ENCODE measurements around the gene ADAM23. TPM values are rescaled to one million over a fixed set of nuclear protein-coding genes. Genes with fewer than 3 reads are reported as not detected.
"Not testable (repeated sequence)": the region's sequence is repeated elsewhere in the genome, so short reads cannot be mapped to it uniquely, and the experiment has no call there.

The ADAM23 gene, protein sequence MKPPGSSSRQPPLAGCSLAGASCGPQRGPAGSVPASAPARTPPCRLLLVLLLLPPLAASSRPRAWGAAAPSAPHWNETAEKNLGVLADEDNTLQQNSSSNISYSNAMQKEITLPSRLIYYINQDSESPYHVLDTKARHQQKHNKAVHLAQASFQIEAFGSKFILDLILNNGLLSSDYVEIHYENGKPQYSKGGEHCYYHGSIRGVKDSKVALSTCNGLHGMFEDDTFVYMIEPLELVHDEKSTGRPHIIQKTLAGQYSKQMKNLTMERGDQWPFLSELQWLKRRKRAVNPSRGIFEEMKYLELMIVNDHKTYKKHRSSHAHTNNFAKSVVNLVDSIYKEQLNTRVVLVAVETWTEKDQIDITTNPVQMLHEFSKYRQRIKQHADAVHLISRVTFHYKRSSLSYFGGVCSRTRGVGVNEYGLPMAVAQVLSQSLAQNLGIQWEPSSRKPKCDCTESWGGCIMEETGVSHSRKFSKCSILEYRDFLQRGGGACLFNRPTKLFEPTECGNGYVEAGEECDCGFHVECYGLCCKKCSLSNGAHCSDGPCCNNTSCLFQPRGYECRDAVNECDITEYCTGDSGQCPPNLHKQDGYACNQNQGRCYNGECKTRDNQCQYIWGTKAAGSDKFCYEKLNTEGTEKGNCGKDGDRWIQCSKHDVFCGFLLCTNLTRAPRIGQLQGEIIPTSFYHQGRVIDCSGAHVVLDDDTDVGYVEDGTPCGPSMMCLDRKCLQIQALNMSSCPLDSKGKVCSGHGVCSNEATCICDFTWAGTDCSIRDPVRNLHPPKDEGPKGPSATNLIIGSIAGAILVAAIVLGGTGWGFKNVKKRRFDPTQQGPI
- under 1 TPM; 0.55 to 0.98 TPM for total RNA-seq
- not detected for polyA plus RNA-seq

- peak within 1 kb of the TSS in 1 of 8 donors; percentile 35 for H3K27ac Mint-ChIP-seq
- H3K4me1 Mint-ChIP-seq: peaks cover 10 to 19% (median 14%) of the 10 kb centered on the region in 3 donors
- H3K27ac ChIP-seq (ENCODE audit: low read depth, low read length): no peak within 1 kb of the TSS
- no peaks in the 10 kb centered on the region for H3K36me3 ChIP-seq (ENCODE audit: insufficient read depth, low read length)
- H3K27me3 Mint-ChIP-seq: peaks cover 46 to 86% of the 10 kb centered on the region in 2 donors
- peak in 2 of 5 donors; percentile 4 to 53 for DNase-seq
- H3K4me3 Mint-ChIP-seq: peak within 1 kb of the TSS; percentile 19 to 84 (median 74)
- no peak within 1 kb of the TSS for H3K4me3 ChIP-seq (ENCODE audit: low read length)
- no peaks in the 10 kb centered on the region for H3K9me3 ChIP-seq (ENCODE audit: low read length)
- ChIA-PET CTCF (no interaction called here), POLR2A (no interaction called here)
- H3K4me1 ChIP-seq (ENCODE audit: insufficient read depth, low read length): peaks cover 10% of the 10 kb centered on the region
- H3K36me3 Mint-ChIP-seq: no peaks in the 10 kb centered on the region
- H3K27me3 ChIP-seq (ENCODE audit: insufficient read depth, low read length, poor library complexity, severe bottlenecking): peaks cover 14% of the 10 kb centered on the region
- H3K9me3 Mint-ChIP-seq: peaks cover 0 to 2% (median 0%) of the 10 kb centered on the region in 5 donors
Measured at GRCh38 chr2:206442833-206443734, at the start of gene ADAM23. TSS of gene ADAM23 (plus strand) at chr2:206443532. CDS start at chr2:206443867, 335 bp downstream.

- H3K4me1 ChIP-seq (ENCODE audit: insufficient read depth, low read length): no peaks in the 10 kb centered on the region
- peaks cover 0 to 4% of the 10 kb centered on the region in 2 donors for H3K27me3 Mint-ChIP-seq
- no peaks in the 10 kb centered on the region for H3K36me3 ChIP-seq (ENCODE audit: insufficient read depth, low read length)
- no peaks in the 10 kb centered on the region for H3K4me1 Mint-ChIP-seq
- no peak overlapping the region for H3K27ac ChIP-seq (ENCODE audit: low read depth, low read length)
- H3K4me3 ChIP-seq (ENCODE audit: low read length): no peak overlapping the region
- DNase-seq: no peak
- ChIA-PET POLR2A (no interaction called here), CTCF (no interaction called here)
- no peaks in the 10 kb centered on the region for H3K27me3 ChIP-seq (ENCODE audit: insufficient read depth, low read length, poor library complexity, severe bottlenecking)
- H3K9me3 ChIP-seq (ENCODE audit: low read length): no peaks in the 10 kb centered on the region
- no peak overlapping the region for H3K4me3 Mint-ChIP-seq
- no peak overlapping the region for H3K27ac Mint-ChIP-seq
- H3K36me3 Mint-ChIP-seq: no peaks in the 10 kb centered on the region
- H3K9me3 Mint-ChIP-seq: peaks cover 0 to 5% (median 5%) of the 10 kb centered on the region in 5 donors
Measured at GRCh38 chr2:206396211-206396610, 47.1 kb upstream of the ADAM23 start.

DNA sequence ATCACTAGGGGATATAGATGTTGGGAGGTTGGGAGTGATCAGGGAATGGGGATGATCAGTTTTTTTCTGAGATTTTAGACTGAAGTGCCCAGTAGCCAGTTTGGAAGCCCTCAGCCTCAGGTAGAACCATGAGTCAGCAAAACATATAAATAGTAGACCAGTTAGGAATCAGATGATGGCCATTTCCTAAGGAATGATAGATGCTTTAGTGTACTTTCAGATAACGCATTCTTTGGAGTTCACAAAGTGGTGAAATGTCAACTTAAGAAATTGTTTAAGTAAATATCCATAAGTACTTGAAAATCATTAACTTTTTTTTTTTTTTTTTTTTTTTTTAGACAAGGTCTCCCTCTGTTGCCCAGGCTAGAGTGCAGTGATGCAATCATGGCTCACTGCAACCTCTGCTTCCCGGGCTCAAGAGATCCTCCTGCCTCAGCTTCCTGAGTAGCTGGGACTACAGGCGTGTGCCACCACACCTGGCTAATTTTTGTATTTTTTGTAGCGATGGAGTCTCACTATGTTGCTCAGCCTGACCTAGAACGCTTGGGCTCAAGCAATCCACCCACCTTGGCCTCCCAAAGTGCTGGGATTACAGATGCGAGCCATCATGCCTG lies 40.3 kb upstream of the ADAM23 start:
- H3K27me3 ChIP-seq (ENCODE audit: insufficient read depth, low read length, poor library complexity, severe bottlenecking); H3K4me1 ChIP-seq (ENCODE audit: insufficient read depth, low read length); H3K27me3 Mint-ChIP-seq; H3K9me3 ChIP-seq (ENCODE audit: low read length); H3K4me3 ChIP-seq (ENCODE audit: low read length); H3K27ac ChIP-seq (ENCODE audit: low read depth, low read length); H3K4me1 Mint-ChIP-seq; DNase-seq; CTCF ChIA-PET; H3K27ac Mint-ChIP-seq; H3K9me3 Mint-ChIP-seq; H3K4me3 Mint-ChIP-seq; H3K36me3 Mint-ChIP-seq; POLR2A ChIA-PET; H3K36me3 ChIP-seq (ENCODE audit: insufficient read depth, low read length): not testable (repeated sequence)

DNA sequence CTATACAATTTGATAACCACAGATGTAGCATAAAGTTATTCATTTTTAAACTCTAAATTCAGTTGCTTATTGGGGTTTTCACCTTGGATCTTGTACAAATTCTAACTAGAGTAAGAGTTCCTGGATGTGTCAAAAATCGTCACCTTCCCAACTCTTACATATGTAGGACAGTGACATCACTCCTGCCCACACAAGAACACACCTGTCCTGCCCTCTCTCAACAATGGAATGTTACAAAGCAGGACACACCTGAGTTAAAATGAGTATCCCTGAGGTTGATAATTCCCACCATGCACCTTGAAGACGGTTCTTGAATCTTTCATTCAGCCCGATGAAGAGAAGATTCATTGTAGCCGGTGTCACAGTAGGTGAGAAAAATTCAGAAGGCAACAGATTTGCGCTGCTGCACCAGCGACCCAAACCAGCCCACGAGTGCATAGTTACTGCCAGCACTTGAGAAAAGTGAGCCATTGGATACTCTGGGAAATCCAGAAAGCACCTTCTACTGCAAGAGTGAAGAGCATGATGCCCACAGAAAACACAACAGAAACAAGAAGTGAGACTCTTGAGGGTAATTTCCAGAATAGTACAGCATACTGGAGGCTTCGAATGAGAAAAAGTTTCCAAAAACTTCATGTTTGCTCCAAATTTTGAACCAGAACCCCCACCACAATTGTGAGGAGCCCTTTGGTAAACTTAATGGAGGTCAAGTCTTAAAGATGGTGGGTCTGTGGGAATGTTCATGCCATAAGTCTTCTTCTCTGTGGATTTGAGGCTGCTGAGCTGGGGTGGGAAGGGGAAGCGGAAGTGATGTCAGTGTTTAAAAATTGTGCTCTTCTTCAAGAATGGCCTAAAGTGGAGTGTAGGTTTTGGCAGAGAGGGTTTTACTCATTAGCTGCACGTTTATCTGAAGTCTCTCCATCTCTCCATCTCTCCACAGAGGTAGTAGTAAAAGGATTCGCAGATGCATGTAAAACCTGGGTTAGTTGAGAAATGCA lies 34.7 kb upstream of the ADAM23 start:
- Histone ChIP-seq H3K27me3 (ENCODE audit: insufficient read depth, low read length, poor library complexity, severe bottlenecking) (no peaks in the 10 kb centered on the region), H3K4me1 (ENCODE audit: insufficient read depth, low read length) (no peaks in the 10 kb centered on the region), H3K27ac (ENCODE audit: low read depth, low read length) (no peak overlapping the region), H3K4me3 (ENCODE audit: low read length) (no peak overlapping the region), H3K36me3 (ENCODE audit: insufficient read depth, low read length) (no peaks in the 10 kb centered on the region), H3K9me3 (ENCODE audit: low read length) (no peaks in the 10 kb centered on the region)
- no peaks in the 10 kb centered on the region for H3K27me3 Mint-ChIP-seq
- H3K4me3 Mint-ChIP-seq: no peak overlapping the region
- no peak for DNase-seq
- ChIA-PET POLR2A (no interaction called here), CTCF (no interaction called here)
- no peak overlapping the region for H3K27ac Mint-ChIP-seq
- H3K4me1 Mint-ChIP-seq: no peaks in the 10 kb centered on the region
- no peaks in the 10 kb centered on the region for H3K36me3 Mint-ChIP-seq
- H3K9me3 Mint-ChIP-seq: peaks cover 0 to 15% (median 6%) of the 10 kb centered on the region in 5 donors

GRCh38 chr2:206410714-206411113 lies 32.6 kb upstream of the ADAM23 start:
- Mint-ChIP-seq H3K36me3 (no peaks in the 10 kb centered on the region), H3K4me3 (no peak overlapping the region)

DNA sequence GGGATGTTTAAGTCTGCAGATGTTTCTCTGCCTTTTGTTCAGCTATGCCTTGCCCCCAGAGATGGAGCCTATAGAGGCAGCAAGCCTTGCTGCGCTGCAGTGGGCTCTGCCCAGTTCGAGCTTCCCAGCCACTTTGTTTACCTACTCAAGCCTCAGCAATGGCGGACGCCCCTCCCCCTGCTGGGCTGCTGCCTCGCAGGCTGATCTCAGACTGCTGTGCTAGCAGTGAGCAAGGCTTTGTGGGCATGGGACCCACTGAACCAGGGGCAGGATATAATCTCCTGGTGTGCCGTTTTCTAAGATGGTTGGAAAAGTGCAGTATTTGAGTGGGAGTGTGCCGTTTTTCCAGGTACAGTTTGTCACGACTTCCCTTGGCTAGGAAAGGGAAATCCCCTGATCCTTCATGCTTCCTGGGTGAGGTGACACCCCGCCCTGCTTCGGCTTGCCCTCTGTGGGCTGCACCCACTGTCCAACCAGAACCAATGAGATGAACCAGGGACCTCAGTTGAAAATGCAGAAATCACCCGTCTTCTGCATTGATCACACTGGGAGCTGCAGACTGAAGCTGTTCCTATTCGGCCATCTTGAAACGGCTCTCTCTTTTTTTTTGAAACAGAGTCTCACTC lies 27.6 kb upstream of the ADAM23 start:
- Mint-ChIP-seq H3K27me3 (peaks cover 5% of the 10 kb centered on the region in 2 donors), H3K4me1 (no peaks in the 10 kb centered on the region), H3K36me3 (no peaks in the 10 kb centered on the region), H3K27ac (no peak overlapping the region), H3K4me3 (no peak overlapping the region), H3K9me3 (peaks cover 4 to 11% (median 8%) of the 10 kb centered on the region in 5 donors)
- no peaks in the 10 kb centered on the region for H3K4me1 ChIP-seq (ENCODE audit: insufficient read depth, low read length)
- DNase-seq: no peak
- no peaks in the 10 kb centered on the region for H3K9me3 ChIP-seq (ENCODE audit: low read length)
- H3K27ac ChIP-seq (ENCODE audit: low read depth, low read length): no peak overlapping the region
- no peak overlapping the region for H3K4me3 ChIP-seq (ENCODE audit: low read length)
- POLR2A ChIA-PET: no interaction called here
- H3K36me3 ChIP-seq (ENCODE audit: insufficient read depth, low read length): no peaks in the 10 kb centered on the region
- H3K27me3 ChIP-seq (ENCODE audit: insufficient read depth, low read length, poor library complexity, severe bottlenecking): no peaks in the 10 kb centered on the region
- CTCF ChIA-PET: no interaction called here

More at GRCh38 chr2:206410714-206411113, 32.6 kb upstream of the ADAM23 start:
- DNase-seq: no peak
- Mint-ChIP-seq H3K4me1 (no peaks in the 10 kb centered on the region), H3K9me3 (peaks cover 0 to 15% (median 6%) of the 10 kb centered on the region in 5 donors), H3K27me3 (no peaks in the 10 kb centered on the region), H3K27ac (no peak overlapping the region)
- Histone ChIP-seq H3K4me3 (ENCODE audit: low read length) (no peak overlapping the region), H3K36me3 (ENCODE audit: insufficient read depth, low read length) (no peaks in the 10 kb centered on the region), H3K27me3 (ENCODE audit: insufficient read depth, low read length, poor library complexity, severe bottlenecking) (no peaks in the 10 kb centered on the region), H3K4me1 (ENCODE audit: insufficient read depth, low read length) (no peaks in the 10 kb centered on the region), H3K9me3 (ENCODE audit: low read length) (no peaks in the 10 kb centered on the region), H3K27ac (ENCODE audit: low read depth, low read length) (no peak overlapping the region)
- ChIA-PET CTCF (no interaction called here), POLR2A (no interaction called here)
